Loucy (cell line): ENCODE data around the gene SUFU.

ENCODE experiments used
- H2AFZ ChIP-seq: fragments of 200-600 bp; sonication (generic); 2 replicates; pipeline ENCODE4 v1.6.0; 2016; ENCODE audit warnings: antibody characterized with exemption, mild to moderate bottlenecking, low read length, moderate library complexity
- H3F3A ChIP-seq: fragments of 200-600 bp; 2 replicates; pipeline ENCODE4 v1.6.0; 2016; ENCODE audit warnings: antibody characterized with exemption, low read depth, mild to moderate bottlenecking
- H3K27me3 ChIP-seq: fragments of 200-600 bp; sonication (generic); 2 replicates; pipeline ENCODE4 v1.6.1; 2014; ENCODE audit warnings: low read length, mild to moderate bottlenecking; ENCODE audit not compliant: insufficient read depth, poor library complexity, severe bottlenecking
- H3K36me3 ChIP-seq: fragments of 200-600 bp; sonication (generic); 2 replicates; pipeline ENCODE4 v1.6.1; 2016; ENCODE audit warnings: low read length; ENCODE audit not compliant: insufficient read depth
- H3K4me1 ChIP-seq: fragments of 200-600 bp; sonication (generic); 2 replicates; pipeline ENCODE4 v1.5.1; 2014; ENCODE audit warnings: low read length, mild to moderate bottlenecking; ENCODE audit not compliant: insufficient read depth, poor library complexity, severe bottlenecking
- H3K4me2 ChIP-seq: fragments of 200-600 bp; sonication (generic); 2 replicates; pipeline ENCODE4 v1.6.0; 2014; ENCODE audit warnings: antibody characterized with exemption, low read length, low read depth, mild to moderate bottlenecking; ENCODE audit not compliant: poor library complexity, severe bottlenecking
- H3K4me3 ChIP-seq: fragments of 200-600 bp; sonication (generic); 2 replicates; pipeline ENCODE4 v1.5.1; 2014; ENCODE audit warnings: low read length, mild to moderate bottlenecking, mixed read lengths; ENCODE audit not compliant: poor library complexity, severe bottlenecking
- H3K79me2 ChIP-seq: fragments of 200-600 bp; sonication (generic); 2 replicates; pipeline ENCODE4 v1.6.1; 2014; ENCODE audit warnings: low read length; ENCODE audit not compliant: insufficient read depth
- H3K9ac ChIP-seq: fragments of 200-600 bp; sonication (generic); 2 replicates; pipeline ENCODE4 v1.6.0; 2014; ENCODE audit warnings: mild to moderate bottlenecking, low read depth, low read length, moderate library complexity; ENCODE audit not compliant: poor library complexity, severe bottlenecking
- H3K9me2 ChIP-seq: fragments of 200-600 bp; sonication (generic); replicated peaks from 2 replicates; pipeline ENCODE4 v1.6.1; 2016; ENCODE audit warnings: low read depth, low read length, mixed read lengths
- H3K9me3 ChIP-seq: fragments of 200-600 bp; sonication (generic); 2 replicates; pipeline ENCODE4 v1.6.1; 2014; ENCODE audit warnings: mild to moderate bottlenecking, antibody characterized with exemption, low read length, low read depth; ENCODE audit not compliant: insufficient read depth
- H4K20me1 ChIP-seq: fragments of 200-600 bp; sonication (generic); 2 replicates; pipeline ENCODE4 v1.6.0; 2014; ENCODE audit warnings: antibody characterized with exemption, low read length, mild to moderate bottlenecking; ENCODE audit not compliant: insufficient read depth, poor library complexity, severe bottlenecking
- EZH2phosphoT487 ChIP-seq: fragments of 200-600 bp; IDR thresholded peaks from 2 replicates; pipeline ENCODE4 v1.6.1; 2018; ENCODE audit warnings: antibody characterized with exemption, mild to moderate bottlenecking, moderate library complexity, borderline replicate concordance
- TF ChIP-seq, protein P1 (sequence below): fragments of 200-600 bp; sonication (generic); conservative IDR thresholded peaks from 2 replicates; pipeline ENCODE4 v1.5.1; 2014; ENCODE audit warnings: mild to moderate bottlenecking, antibody characterized with exemption, low read length

SUFU gene

DNA sequence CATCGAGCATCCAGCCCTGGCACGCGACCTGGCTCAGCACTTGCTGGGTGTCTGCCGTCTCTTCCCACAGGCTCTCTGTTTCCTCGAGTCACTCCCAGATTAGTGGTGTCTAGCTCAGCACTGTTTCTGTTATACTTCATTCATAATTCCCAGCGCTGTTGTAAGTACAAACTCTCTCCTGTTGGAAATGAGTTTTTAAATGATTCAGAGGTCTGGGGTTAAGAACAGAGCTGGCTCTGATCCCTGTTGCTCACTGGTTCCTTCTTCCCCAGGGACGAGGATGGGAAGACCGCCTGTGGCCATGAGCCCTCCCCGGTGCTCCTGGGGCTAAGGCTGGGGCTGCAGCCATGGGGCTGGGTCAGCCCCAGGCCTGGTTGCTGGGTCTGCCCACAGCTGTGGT is 35.1 kb upstream of the SUFU start:
- Histone ChIP-seq H3K9me3 (no peaks in the 10 kb centered on the region), H3K4me3 (no peak overlapping the region), H3F3A (no peaks in the 10 kb centered on the region), H2AFZ (no peak overlapping the region), H3K4me1 (no peaks in the 10 kb centered on the region), H3K4me2 (no peak overlapping the region), H4K20me1 (no peaks in the 10 kb centered on the region), H3K79me2 (no peaks in the 10 kb centered on the region), H3K27me3 (no peaks in the 10 kb centered on the region), H3K9ac (no peak overlapping the region), H3K36me3 (no peaks in the 10 kb centered on the region), H3K9me2 (no peaks in the 10 kb centered on the region)
- TF ChIP-seq, protein P1, sequence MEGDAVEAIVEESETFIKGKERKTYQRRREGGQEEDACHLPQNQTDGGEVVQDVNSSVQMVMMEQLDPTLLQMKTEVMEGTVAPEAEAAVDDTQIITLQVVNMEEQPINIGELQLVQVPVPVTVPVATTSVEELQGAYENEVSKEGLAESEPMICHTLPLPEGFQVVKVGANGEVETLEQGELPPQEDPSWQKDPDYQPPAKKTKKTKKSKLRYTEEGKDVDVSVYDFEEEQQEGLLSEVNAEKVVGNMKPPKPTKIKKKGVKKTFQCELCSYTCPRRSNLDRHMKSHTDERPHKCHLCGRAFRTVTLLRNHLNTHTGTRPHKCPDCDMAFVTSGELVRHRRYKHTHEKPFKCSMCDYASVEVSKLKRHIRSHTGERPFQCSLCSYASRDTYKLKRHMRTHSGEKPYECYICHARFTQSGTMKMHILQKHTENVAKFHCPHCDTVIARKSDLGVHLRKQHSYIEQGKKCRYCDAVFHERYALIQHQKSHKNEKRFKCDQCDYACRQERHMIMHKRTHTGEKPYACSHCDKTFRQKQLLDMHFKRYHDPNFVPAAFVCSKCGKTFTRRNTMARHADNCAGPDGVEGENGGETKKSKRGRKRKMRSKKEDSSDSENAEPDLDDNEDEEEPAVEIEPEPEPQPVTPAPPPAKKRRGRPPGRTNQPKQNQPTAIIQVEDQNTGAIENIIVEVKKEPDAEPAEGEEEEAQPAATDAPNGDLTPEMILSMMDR: no peak
- TF ChIP-seq EZH2phosphoT487: no peak

DNA sequence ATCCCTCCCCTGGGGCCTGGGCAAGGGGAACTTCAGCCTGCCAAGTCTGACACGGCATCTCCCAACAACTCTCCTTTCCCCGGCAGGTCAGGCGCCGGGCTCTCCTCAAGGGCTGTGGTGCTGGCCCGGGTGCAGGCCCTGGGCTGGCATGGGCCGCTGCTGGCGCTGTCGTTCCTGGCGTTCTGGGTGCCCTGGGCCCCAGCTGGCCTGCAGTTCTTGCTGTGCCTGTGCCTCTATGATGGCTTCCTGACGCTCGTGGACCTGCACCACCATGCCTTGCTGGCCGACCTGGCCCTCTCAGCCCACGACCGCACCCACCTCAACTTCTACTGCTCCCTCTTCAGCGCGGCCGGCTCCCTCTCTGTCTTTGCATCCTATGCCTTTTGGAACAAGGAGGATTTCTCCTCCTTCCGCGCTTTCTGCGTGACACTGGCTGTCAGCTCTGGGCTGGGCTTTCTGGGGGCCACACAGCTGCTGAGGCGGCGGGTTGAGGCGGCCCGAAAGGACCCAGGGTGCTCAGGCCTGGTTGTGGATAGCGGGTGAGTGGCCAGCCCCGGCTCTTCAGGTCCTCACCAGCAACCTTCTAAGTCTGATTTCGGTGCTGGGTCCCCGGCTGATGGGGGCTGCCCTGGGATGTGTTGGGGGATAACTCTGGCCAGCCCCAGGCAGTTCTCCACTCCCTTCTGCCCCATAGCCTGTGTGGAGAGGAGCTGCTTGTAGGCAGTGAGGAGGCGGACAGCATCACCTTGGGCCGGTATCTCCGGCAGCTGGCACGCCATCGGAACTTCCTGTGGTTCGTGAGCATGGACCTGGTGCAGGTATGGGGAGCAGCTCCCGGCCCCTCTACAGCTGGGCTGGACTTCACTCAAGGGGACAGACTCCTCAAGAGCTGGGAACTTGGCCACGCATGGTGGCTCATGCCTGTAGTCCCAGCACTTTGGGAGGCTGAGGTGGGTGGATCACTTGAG is 32.9 kb upstream of the SUFU start:
- TF ChIP-seq, protein P1: no peak
- TF ChIP-seq EZH2phosphoT487: no peak
- Histone ChIP-seq H3K27me3 (no peaks in the 10 kb centered on the region), H3K79me2 (no peaks in the 10 kb centered on the region), H3F3A (no peaks in the 10 kb centered on the region), H3K9me3 (no peaks in the 10 kb centered on the region), H3K4me3 (no peak overlapping the region), H2AFZ (no peak overlapping the region), H3K9ac (no peak overlapping the region), H3K4me2 (no peak overlapping the region), H3K9me2 (no peaks in the 10 kb centered on the region), H3K36me3 (no peaks in the 10 kb centered on the region), H3K4me1 (no peaks in the 10 kb centered on the region), H4K20me1 (no peaks in the 10 kb centered on the region)

DNA sequence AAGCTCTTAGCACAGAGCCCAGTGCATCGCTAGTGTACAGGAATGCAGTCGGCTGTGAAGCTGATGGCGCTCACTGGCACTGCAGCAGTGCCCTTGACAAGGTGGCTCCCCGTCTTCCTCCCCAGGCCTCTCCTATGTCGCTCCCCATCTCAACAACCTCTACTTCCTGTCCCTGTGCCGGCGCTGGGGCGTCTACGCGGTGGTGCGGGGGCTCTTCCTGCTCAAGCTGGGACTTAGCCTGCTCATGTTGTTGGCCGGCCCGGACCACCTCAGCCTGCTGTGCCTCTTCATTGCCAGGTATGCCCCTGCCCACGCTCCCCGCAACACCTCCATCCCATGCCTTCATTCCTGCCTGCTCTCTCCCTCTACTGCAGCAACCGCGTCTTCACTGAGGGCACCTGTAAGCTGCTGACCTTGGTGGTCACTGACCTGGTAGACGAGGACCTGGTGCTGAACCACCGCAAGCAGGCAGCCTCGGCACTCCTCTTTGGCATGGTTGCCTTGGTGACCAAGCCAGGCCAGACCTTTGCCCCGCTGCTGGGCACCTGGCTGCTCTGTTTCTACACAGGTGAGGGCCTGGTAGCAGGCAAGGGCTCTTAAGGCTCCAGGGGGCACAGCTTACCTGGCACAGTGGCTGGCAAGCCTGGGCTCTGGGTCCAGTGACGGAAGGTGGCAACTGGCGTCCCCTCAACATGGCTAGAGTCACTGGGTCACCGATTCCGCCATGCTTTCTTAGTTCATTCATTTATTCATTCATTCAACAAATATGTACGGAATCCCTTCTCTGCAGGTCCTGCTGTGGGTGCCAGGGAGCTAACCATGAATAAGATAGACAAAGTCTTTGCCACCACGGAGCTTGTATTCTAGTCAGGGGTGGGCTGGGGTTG is 30.1 kb upstream of the SUFU start:
- Histone ChIP-seq H3K4me1 (no peaks in the 10 kb centered on the region), H4K20me1 (no peaks in the 10 kb centered on the region), H3K9ac (no peak overlapping the region)

More for the DNA sequence above, 30.1 kb upstream of the SUFU start:
- Histone ChIP-seq H3K9me2 (no peaks in the 10 kb centered on the region), H3K4me3 (no peak overlapping the region), H3K36me3 (peaks cover 2% of the 10 kb centered on the region; the same call in 1 of the 2 replicates), H2AFZ (no peak overlapping the region), H3K4me2 (no peak overlapping the region), H3K27me3 (no peaks in the 10 kb centered on the region), H3F3A (no peaks in the 10 kb centered on the region), H3K79me2 (no peaks in the 10 kb centered on the region), H3K9me3 (no peaks in the 10 kb centered on the region)
- TF ChIP-seq, protein P1: no peak
- no peak for TF ChIP-seq EZH2phosphoT487
